Ramos (cell line): Measurements from ENCODE around the gene RTP5.

ENCODE experiments used
- in situ Hi-C: fragments of 300-500 bp; cut with MboI; formaldehyde crosslinking; loops from one replicate; pipeline ENCODE4 v1.14.3; 2022; ENCODE audit warnings: low sequenced_read_pairs; ENCODE audit not compliant: unreplicated experiment

Gene RTP5

GRCh38 chr2:241843321-241844065, 26.0 kb upstream of the RTP5 start:
- in situ Hi-C loops = no loop called here

GRCh38 chr2:241844066-241844728, 25.3 kb upstream of the RTP5 start:
- in situ Hi-C loops = no loop called here

- in situ Hi-C loops = no loop called here
These were observed 24.5 kb upstream of the RTP5 start for GRCh38 chr2:241844831-241845578.

- in situ Hi-C loops = no loop called here
These were observed 23.1 kb upstream of the RTP5 start for GRCh38 chr2:241846406-241846805.

GRCh38 chr2:241848761-241849615, 20.5 kb upstream of the RTP5 start:
- in situ Hi-C loops = no loop called here

- in situ Hi-C loops = no loop called here
These were observed 19.6 kb upstream of the RTP5 start for GRCh38 chr2:241849616-241850543.

GRCh38 chr2:241850544-241851324, 18.8 kb upstream of the RTP5 start:
- in situ Hi-C loops = no loop called here

GRCh38 chr2:241851325-241852115, 18.0 kb upstream of the RTP5 start:
- in situ Hi-C loops = no loop called here

- in situ Hi-C loops = no loop called here
These were observed 17.2 kb upstream of the RTP5 start for GRCh38 chr2:241852116-241852980.

GRCh38 chr2:241852981-241853631, 16.4 kb upstream of the RTP5 start:
- in situ Hi-C loops = no loop called here

- in situ Hi-C loops = no loop called here
These were observed 15.7 kb upstream of the RTP5 start for GRCh38 chr2:241853651-241854341.

GRCh38 chr2:241854342-241855244, 14.9 kb upstream of the RTP5 start:
- in situ Hi-C loops = no loop called here

GRCh38 chr2:241855245-241855887, 14.2 kb upstream of the RTP5 start:
- in situ Hi-C loops = no loop called here

GRCh38 chr2:241855888-241856422, 13.6 kb upstream of the RTP5 start:
- in situ Hi-C loops = no loop called here
